Activated CD4-positive, alpha-beta T cell treated with anti-CD3 and anti-CD28 coated beads, Interleukin-2, Interleukin-6, amounts not matched to agents 100 ng/mL and 50 ng/mL, durations not matched to agents 16 hours and 8 hours (primary cell): ENCODE measurements around the gene SRPRB.

Source experiments
- DNase-seq: peaks from one replicate; pipeline ENCODE4 v3.0.0-alpha.2; 2020

SRPRB gene

GRCh38 chr3:133849346-133849745 lies 43.7 kb downstream of the SRPRB start:
- peak; percentile 26 for DNase-seq

DNA sequence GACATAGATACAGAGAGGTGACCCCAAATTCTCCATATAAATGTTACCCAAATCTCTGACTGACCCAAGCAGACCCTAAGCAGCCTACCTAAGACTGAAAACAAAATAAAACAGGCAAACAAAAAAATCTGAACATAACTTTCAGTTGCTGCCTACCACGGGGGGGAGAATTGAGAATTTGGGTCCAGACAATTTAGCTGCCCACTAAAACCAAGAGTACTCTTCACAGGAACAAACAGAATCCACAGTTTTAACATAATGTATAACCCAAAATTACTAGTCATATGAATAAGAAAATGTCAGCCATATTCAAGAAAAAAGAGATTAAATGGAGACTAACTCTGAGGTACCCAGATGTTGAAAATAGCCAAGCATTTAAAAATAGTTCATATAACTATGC lies 44.4 kb downstream of the SRPRB start:
- DNase-seq, result no peak

- peak; percentile 55 for DNase-seq
Measured at GRCh38 chr3:133851266-133851906, 45.8 kb downstream of the SRPRB start.

- DNase-seq, result no peak
Measured at GRCh38 chr3:133851931-133852330, 46.3 kb downstream of the SRPRB start.

- no peak for DNase-seq
Measured at GRCh38 chr3:133853063-133853924, 47.7 kb downstream of the SRPRB start.

DNA sequence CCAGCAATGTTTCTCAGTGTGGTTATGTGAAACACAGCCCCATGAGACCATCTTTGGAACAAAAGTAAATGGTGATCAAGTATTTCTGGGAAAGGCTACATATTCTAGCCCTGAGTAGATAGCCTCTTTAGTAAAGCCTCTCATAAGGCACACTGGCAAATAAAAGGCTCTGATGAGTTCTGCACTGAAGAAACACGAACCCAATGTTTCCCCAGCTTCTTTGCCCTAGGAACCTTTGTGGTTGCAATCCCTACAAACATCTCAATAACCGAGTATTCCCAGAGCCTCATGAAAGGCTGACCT lies 48.3 kb downstream of the SRPRB start:
- no peak for DNase-seq

DNA sequence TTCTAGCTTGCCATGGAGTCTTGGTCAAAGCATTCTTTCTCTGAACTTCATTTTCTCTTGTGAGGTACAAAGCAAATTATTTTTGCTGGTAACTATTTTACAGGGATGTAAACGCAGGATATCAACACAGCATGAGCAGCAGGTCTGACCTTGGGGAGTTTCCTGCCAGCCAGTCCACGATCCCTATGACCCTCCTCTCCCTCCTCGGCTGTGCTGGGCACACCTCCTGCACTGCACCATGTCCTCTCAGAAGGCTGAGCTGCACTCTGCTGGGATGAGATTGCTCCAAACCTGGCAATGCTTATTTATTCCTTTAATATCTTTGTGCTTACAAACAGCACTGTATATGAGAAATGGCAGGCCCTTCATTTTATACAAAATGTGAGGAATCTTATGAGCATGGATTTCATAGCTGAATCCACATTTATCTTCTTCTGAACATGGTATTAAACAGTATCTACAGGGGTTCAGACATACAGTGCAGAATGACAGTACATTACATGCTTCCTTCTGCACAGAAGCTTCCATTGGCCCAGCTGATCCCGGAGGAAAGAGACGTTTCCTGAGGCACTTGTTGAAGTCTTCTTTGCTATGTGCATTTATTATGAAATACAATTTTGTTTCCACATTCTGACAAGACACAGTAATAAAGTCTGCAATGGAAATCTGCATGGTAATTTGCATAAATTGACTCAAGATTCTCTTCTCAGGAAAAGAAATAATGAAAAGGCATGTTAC lies 48.8 kb downstream of the SRPRB start:
- no peak for DNase-seq

- DNase-seq, result no peak
Measured at GRCh38 chr3:133855002-133855370, 49.4 kb downstream of the SRPRB start.

- no peak for DNase-seq
Measured at GRCh38 chr3:133855772-133856171, 50.2 kb downstream of the SRPRB start.

GRCh38 chr3:133856316-133856715 lies 50.7 kb downstream of the SRPRB start:
- no peak for DNase-seq

- DNase-seq, result peak; percentile 41
Measured at GRCh38 chr3:133857767-133858166, 52.2 kb downstream of the SRPRB start.

DNA sequence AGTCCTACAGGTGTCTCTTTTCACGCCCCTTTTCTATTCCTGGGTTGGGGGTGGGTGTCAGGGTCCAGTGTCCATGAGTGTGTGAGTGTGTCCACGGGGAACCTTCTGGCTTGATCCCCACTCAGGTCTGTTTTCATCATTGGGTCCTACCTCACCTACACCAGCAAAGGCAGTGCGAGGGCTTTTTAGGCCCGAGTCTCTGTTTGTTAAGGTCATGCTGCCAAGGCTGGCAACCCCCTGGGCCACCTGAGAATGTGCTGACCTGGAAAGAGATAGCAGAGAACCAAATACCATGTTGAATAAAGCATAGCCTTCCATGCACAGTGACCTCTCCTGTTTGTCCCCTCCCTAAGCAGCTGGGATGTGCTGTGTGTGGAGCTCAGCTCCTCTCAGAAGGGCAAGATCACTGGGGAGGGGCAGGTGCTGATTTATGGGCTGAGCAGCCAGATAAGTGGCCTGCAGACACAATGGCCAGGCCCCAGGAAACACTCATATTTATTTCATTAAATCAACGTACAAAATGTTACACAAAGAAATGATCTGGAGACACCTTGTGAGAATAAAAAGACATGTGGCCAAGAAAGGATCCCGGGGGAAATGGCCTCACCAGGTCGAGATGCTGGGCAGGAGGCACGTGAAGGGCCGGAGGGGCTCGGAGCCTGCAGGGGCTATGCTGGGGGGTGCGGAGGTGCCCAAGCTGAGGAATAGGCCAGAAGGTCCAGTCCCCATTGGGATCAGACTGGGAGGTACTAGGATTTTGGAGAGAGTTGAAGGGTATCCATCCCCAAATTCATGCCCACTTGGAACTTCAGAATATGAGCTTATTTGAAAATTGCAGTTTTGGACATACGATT lies 54.0 kb downstream of the SRPRB start:
- no peak for DNase-seq

- DNase-seq, result no peak
Measured at GRCh38 chr3:133860519-133860918, 54.9 kb downstream of the SRPRB start.

DNA sequence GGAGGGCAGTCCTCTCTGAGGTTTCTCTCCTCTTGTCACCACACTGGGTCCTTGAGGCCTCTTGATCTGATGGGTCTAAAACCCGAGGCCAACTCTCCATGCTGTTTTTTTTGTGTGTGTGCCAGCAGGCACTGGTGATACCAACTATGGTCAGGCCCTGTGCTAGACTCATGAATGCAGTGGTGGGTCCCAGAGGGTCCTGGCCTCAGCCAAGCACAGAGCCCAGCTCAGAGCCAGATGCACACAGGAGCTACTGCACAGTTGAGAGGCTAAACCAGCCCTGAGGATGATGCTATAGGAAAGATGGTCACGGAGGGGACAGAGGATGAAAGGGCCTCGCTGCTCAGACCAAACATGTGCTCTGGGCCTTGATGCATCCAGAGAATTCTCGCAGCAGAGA lies 56.5 kb downstream of the SRPRB start:
- no peak for DNase-seq

DNA sequence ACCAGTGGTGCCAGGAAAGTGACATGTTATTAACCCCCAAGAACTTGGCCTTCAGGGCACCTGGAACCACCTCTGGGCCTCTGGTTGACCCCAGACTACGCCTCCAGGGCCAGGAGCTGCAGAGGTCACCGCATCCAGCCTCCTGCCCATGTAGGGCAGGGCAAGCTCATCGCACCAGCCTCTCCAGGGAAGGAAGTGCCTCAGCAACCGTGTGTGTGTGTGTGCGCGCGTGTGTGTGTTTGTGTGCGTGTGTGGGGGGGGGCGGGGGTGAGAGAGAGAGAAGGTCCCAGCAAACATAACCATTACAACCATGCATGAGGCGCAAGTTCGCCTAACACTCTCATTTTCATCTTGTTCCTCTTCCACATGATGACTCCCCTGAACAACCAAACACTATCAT lies 58.3 kb downstream of the SRPRB start:
- DNase-seq, result no peak

- no peak for DNase-seq
Measured at GRCh38 chr3:133864616-133865015, 59.0 kb downstream of the SRPRB start.

GRCh38 chr3:133865136-133865855 lies 59.7 kb downstream of the SRPRB start:
- no peak for DNase-seq

DNA sequence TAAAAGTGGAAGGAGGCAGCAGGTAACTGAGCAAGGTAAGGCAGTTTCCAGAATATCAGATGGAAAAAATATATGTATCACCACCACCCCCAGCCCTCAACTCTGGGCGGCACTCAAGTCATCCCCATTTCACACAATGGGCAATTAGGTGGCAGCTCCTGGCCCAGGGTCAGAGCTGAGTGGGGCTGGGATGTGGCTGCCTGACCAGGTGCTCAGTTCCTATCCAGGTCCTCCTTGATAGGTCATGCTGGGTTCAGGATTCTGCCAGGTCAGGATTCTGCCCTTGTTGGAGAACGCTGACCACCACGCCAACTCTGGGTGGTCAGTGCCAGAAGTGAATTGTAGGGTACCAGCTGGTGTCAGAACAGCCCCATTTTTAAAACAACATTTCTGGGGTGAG lies 60.5 kb downstream of the SRPRB start:
- no peak for DNase-seq

- no peak for DNase-seq
Measured at GRCh38 chr3:133868186-133868585, 62.6 kb downstream of the SRPRB start.

- DNase-seq, result no peak
Measured at GRCh38 chr3:133868758-133869475, 63.3 kb downstream of the SRPRB start.

DNA sequence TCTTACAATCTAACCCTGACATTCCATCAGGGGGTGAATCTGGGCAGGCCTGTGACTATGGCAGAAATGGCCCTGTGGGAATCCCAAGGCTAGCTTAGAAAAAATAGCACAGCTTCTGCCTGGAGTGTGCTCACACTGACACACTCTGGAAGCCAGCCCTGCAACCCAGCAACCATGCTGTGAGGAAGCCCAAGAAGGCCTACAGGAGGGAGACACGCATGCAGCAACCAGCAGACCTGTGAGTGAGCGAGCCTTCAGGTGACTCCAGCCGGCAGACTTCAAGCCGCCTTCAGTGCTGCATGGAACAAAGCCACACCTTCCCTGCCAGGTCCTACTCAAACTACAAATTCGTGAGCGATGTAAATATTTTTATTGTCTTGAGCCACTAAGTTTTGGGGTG lies 64.0 kb downstream of the SRPRB start:
- no peak for DNase-seq

DNA sequence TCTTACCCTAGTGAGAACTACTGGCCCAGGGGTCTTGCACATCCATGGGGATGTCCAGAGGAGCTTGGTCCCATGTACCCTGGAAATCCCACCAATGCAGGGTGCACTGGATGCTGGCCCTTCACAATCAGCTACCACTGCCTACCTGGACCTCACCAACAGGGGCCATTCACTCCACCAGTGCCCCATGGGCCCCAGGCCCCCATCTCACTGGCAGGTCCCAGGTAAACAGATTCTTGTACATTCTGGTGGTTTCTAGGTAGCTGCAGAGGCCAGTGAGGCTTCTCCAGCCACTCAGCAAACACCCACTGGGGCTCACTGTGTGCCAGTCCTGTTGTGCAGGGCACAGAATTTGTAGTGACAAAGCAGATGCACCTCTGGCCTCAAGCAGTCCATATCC lies 65.2 kb downstream of the SRPRB start:
- no peak for DNase-seq
